ENCODE data around the gene FKBP9.

FKBP9 gene

GRCh38 chr7:33009734-33010133 is 52.5 kb downstream of the FKBP9 start:
- no peak for DNase-seq

DNA sequence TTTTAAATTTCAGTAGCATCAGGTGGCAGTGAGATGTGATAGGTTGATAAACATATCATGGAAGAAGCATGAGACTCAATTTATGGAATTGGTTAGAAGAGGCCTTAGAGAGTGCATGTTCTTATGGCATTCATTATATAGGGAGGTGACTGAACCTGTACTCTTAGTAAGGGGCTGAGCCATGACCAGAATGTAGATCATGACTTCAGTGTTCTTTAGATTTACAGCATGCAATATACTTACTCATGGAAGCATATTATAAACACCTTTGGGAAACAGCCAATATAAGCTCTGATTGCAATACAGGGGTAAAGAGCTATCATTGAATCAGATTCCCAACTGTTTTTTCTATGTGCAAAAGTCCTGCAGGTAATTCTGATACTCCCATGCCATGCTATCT is 55.1 kb downstream of the FKBP9 start:
- DNase-seq, result no peak

DNA sequence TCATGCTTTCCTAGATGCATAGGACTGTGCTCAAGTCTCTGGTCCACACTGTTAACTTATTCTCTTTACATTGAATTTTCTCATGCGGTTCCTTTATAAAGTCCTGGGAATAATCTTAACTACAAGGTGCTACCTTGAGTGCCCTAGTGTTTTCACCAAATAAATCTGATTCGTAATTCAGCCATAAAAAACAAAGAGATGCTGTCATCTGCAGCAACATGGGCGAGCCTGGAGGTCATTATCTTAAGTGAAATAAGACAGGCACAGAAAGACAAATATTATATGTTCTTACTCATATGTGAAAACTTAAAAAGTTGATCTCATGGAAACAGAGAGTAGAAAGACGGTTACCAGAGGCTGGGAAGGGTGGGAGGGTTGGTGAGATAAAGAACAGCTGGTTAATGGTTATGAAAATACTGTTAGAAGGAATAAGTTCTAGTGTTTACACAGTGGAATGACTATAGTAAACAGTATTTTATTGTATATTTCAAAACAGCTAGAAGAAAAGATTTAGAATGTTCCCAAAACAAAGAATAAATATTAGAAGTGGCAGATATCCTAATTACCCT is 67.0 kb downstream of the FKBP9 start:
- DNase-seq, result no peak

DNA sequence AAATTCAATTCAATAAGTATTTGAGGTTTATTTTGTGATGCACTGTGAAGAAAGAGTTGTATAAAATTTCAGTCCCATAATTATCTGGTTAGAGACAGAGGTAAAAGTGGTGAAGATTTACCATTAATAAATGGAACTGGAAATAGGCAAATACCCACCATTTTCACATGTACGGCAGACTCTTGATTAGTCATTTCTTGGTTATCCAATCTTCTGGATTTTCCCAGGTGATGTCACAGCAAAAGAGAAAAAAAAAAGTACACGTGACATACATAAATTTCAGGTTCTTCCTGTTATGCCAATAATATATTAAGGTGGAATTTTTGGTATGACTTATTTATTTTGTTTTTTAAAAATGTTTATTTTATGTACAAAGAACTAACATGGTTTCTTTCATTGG is 78.5 kb downstream of the FKBP9 start:
- no peak for DNase-seq

GRCh38 chr7:33038639-33039038 is 81.4 kb downstream of the FKBP9 start:
- DNase-seq, result no peak

DNA sequence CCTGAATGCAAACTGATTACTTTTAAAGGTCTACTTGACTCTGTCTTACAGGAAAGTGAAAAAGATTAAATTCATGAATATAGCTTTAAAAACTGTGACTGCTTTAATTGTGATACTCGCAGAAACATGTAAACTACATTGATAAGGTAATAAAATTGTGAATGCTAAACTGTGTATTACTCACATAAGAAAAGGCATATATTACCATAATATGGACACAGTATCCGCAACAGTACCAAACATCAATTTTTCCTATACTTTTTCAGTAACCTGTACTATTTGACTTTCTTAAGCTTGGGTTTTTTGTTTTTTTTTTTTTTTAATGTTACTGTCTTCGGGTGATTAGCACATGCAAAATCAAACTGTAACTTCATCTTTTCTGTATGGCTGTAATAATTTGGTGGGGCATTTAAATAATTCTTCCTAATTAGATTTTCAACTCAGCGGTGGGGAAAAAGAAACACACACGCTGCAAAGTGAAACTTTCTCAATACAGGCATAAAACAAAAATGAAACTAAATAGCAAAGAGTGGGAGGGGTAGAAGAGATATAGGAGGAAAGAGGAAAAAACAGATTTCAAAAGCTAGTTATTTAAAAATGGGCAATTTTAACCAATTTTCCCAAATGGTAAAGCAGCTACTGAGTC is 82.1 kb downstream of the FKBP9 start:
- DNase-seq, result no peak

GRCh38 chr7:33039903-33040292 is 82.7 kb downstream of the FKBP9 start:
- no peak for DNase-seq

DNA sequence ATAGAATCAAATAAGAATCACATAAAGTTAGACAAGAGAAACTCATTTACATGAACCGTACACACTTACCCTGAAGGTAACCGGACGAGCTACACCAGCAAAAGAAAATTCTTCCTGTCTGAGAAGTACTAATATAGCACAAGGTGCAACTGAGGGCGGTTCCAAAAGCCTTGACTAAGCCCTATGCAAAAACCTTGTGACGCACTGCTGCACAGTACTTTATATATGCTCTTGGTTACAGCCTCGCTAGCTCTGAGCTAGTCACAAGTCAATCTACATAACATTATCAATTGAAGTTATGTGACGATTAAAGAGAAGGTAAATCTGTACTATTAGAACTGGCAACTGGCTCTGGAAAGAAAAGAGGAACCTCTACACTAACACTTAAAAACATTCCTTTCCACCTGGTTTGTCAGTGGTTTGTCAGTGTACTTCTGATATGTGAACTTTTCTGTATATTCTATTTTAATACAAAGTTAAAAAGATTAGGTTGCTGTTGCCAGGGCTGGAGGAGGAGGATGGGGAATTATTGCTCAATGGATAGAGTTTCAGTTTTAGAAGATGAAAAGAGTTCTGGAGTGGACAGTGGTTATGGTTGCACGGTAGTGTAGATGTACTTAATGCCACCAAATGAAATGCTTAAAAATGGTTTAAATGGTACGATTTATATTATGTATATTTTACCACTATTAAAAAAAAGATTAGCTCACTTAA is 83.7 kb downstream of the FKBP9 start:
- peak; percentile 66 for DNase-seq

- no peak for DNase-seq
These were observed 84.6 kb downstream of the FKBP9 start for GRCh38 chr7:33041631-33042428.

- no peak for DNase-seq
These were observed 86.5 kb downstream of the FKBP9 start for GRCh38 chr7:33043501-33044400.

GRCh38 chr7:33044401-33044718 is 87.1 kb downstream of the FKBP9 start:
- no peak for DNase-seq

DNA sequence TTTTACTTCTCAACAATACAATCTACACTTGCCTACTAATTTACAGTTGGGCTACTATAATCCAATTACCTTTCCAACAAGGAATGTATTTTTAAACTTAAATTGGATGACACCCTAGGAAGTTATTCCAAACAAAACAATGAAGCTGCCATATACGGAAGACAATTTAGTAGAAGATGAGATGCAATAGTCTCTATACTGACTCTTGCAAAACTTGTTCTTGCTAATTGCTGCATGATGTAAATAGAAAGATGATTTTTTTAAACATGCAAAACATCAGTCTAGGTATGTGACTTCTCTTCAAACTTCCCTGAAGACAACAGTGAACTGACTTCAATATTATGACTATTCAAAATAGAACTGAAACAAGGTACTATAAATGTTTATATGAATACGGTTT is 87.7 kb downstream of the FKBP9 start:
- DNase-seq, result no peak

DNA sequence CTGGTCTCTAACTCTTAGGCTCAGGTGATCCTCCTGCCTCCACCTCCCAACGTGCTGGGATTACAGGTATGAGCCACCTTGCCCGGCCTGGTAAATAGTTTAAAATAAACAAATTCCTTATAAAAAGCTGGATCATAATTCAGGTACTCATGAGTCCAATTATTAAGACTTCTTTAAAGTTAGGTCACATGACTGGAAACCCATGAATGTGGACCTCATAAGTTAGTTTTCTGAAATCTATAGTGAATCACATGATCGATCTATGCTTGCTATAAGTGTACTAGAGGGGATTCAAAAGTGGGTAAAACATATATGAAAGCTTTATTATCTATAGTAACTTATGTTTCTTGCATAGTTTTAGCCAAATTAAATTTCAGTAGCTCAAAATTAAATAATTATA is 91.0 kb downstream of the FKBP9 start:
- no peak for DNase-seq

DNA sequence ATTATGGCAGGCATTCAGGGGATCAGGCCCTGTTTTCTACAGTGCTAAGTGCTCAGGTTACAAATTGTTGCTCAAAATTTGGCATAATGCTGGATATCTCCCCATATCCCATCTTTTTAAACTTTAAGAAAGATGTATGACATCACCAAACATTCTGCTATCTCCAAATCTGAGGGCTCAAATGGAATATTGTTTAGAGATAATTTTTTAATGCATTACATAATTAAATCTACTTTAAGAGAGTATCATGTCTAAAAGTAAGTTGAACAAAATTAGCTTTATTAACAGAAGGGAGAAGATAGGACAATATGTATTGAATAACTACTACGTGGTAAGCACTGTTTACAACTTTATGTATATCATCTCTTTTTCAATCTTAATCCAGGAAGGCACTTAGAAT is 91.5 kb downstream of the FKBP9 start:
- no peak for DNase-seq

DNA sequence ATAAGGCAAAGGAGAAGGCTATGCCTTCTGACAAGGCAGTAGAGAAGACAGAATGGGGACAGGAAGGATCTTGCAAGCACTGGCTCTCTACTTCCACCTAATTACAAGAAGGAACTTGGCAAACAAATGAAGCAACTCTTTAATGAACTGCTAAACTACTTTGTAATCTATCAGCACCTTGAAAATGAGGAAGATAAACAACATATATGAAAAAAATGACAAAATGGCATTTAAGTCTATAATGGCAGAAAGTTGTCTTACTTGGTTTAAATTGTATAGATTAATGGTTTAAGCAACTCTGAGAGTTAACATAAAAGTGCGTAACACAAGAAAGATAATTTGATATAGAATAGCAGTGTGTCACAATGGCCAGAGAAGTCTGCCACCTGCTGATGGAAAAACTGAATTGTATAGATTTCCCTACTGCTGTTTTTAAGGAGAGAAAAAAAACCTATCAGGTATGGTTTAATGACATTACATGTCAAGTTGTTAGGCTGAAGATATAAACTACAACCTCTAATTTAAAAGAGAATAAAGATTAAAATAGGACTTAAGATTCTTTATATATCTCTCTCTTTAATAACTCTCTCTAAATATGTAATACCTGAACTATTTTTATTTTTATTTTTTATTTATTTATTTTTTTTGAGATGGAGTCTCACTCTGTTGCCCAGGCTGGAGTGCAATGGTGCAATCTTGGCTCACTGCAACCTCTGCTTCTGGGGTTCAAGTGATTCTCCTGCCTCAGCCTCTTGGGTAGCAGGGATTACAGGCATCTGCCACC is 93.5 kb downstream of the FKBP9 start:
- DNase-seq, result no peak

GRCh38 chr7:33053721-33054120 is 96.5 kb downstream of the FKBP9 start:
- DNase-seq, result no peak

- DNase-seq, result no peak
These were observed 97.2 kb downstream of the FKBP9 start for GRCh38 chr7:33054261-33054964.

- DNase-seq, result no peak
These were observed 97.9 kb downstream of the FKBP9 start for GRCh38 chr7:33055158-33055557.

Data from activated CD4-positive, alpha-beta T cell treated with anti-CD3 and anti-CD28 coated beads for 48 hours (primary cell).